Measurements from ENCODE around the gene CNTNAP2.

The CNTNAP2 gene

DNA sequence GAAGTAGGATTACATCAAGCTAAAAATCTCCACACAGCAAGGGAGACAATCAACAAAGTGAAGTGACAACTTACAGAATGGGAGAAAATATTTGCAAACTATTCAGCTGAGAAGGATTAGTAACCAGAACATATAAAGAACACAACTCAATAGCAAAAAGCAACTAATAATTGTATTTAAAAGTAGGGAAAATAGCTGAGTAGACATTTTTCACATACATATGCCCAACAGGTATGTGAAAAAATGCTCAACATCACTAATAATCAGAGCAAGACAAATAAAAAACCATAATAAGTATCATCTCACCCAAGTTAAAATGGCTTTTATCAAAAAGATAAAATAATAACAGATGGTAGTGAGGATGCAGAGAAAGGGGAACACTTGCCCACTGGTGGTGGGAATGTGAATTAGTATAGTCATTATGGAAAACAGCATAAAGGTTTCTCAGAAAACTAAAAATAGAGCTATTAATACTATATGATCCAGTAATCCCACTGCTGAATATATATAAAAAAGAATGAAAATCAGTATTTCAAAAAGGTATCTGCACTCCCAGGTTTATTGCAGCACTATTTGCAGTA lies 1689.5 kb downstream of the CNTNAP2 start:
- DNase-seq, result no peak

DNA sequence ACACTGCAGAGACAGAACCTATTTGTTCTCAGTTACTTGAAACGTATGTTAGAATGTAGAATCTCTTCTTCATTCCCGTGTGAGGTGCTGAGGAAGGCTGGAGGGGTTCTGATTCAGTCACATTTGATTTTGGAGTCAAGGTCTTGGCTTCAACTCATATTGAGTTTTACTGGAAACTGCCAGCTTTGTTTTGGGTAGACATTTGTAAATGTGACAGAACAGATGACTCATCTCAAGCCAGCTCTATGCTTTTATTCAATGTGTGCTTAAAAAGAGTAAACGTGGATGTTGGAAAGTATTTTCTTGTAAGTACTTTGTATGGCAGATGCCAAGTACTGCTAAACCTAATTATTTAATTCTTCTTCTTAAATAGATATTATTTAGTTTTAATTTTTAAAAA lies 1693.2 kb downstream of the CNTNAP2 start:
- no peak for DNase-seq

DNA sequence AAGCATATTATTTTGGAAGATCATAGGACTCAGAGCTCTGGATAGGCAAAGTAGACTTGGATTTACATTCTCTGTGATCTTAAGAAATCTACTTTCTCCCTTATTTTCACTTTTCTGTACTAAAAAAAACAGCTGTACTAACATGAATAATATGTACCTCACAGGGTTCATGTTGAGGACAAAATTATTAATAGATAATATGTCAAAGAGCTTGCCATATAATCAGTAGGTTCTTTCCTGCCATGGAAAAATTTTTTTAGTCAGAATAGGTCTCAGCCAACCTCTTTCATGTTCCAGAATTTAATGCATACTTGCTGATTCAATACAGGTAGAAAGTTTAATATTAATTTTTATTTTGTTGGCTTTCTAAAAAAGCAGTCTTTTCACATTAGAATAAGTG lies 1693.7 kb downstream of the CNTNAP2 start:
- DNase-seq, result no peak

DNA sequence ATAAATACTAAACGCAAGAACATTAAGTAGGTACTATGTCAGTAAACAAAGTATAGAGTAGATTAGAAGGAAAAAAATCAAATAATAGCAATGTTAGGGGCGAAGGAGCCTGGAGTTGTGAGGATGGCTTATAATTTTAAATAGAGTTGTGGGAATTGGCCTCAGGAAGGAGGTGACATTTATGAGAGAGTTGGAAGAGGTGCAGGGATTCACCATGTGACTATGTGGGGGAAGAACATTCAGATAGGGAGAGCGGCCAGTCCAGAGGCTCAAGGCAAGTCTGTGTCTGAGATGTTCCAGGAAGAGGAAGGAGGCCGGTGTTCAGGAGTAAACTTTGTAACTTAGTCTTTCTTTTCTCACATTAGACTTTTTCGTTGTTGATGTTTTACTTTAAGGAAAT lies 1695.3 kb downstream of the CNTNAP2 start:
- DNase-seq, result no peak

DNA sequence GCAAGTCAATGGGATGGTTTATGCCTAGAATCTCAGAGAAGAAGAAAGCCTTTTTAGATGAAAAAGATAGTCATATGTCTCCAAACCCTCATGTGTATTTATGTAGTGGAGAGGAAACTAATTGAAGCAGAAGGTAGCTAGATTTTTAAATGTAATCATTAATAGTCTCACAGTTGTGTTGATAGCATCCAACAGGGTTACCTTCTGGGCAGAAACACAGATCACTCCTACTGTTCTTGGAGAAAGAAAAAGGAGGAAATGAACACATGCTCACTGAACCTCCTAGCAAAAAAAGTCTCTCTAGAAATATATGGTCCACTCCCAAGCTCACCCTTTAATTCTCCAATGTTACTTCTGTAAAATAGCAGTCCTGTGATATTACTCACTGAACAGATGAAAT lies 1696.7 kb downstream of the CNTNAP2 start:
- DNase-seq, result no peak

DNA sequence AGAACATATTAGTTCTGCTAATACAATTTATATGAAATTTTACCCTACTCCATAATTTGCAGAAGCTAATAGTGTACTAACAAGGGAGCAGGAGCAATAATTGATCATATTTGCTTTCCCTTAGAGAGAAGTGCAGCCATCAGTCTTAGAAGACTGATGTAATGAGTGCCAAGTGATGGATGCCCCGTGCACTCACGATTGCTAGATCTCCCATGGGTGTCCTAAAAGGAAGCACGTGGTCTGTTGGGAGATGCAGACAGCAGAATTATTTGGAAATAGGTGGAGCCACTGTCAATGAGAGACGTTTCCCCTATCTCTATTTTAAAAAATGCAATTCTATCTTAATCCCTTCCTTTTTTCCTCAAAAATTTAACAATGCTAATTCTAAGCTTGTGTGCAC lies 1701.7 kb downstream of the CNTNAP2 start:
- DNase-seq, result peak; percentile 26

DNA sequence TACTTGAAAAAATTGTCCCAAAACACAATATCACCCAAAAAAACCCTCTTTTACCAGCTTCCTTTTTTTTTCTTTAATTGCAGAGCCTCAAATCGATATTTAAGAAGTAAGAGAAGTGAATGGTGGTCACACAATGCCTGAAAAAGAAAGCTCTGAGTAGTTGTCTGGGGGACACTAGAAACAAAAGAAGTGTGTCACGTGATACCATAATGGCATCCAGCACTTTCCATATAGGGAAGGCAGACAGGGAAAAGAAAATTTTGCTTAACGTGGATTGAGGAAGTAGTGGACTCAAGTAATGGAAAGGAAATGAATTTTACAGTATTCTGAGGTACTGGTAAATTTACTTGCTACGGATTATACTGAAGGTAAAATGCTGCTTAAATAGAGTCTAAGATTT lies 1708.1 kb downstream of the CNTNAP2 start:
- DNase-seq, result no peak

DNA sequence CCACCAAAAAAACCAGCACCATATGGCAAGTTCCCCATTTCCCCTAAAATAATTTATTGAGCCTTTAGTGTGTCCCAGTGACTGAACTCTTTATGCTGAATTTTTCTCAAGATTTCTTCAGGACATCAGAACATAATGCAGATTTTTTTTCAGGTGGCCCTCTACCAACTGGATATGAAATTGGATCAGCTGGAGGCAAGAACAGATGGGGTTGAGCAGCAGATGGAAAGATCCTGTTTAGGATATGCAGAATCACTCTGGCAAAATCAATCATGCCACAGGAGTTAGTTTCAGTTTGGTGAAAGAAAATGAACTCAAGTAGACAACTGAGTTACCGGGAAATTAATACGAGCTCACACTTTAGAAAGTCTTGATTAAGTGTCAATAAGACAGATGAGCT lies 1712.4 kb downstream of the CNTNAP2 start:
- no peak for DNase-seq

DNA sequence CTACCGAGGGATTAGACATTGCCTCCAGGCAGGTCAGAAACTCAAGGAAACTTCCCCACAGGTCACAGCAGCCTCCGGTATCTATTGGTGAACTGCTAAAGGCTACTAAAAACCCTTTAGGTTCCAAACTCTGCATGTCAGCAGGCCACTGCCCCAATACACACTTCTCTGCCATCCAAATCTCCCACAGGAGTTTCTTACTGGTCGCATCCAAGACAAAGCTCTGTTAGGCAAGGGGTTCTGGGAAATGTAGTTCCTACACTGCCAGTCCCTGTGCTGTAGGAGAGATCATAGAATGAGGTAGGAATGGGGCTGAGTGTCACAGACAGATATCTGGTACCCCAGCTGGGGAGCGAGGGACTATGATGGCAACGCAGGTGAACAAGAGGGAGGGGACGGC lies 1717.0 kb downstream of the CNTNAP2 start:
- no peak for DNase-seq

DNA sequence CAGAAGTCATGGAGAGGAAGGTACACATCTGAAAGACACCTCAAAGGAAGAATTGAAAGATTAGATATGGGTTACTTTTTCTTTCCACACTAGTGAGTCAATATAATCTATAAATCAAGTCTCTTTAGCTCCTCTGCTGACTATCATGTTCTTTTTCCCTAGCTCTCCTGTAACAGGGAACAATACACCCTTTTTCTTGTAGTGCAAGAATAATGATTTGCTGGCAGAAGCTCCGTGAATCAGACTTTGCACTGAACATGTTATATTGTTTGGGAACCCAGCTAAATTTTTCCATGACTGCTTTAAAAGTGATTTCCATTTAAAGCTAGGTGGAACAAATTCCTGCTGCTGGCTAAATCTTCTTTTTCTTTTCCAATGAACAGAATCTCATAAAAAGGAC lies 1717.4 kb downstream of the CNTNAP2 start:
- no peak for DNase-seq

DNA sequence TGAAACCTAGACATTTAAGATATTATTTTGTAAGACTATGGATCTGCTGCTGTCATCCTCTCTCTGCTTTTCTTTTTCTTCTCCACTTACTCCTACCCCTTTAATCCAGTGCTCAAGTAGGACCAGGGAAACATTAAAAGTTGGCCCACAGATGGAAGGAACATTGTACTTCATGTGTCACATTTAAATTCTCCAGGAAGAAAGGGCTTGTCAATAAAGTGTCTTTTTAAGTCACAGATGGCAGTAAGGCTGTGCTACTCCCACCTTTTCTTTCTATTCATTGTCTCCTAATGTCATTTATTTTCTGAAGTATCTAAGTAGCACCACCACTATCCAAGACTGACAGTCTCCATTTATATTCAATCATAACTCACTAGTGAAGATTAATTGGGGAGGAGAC lies 1736.2 kb downstream of the CNTNAP2 start:
- no peak for DNase-seq

DNA sequence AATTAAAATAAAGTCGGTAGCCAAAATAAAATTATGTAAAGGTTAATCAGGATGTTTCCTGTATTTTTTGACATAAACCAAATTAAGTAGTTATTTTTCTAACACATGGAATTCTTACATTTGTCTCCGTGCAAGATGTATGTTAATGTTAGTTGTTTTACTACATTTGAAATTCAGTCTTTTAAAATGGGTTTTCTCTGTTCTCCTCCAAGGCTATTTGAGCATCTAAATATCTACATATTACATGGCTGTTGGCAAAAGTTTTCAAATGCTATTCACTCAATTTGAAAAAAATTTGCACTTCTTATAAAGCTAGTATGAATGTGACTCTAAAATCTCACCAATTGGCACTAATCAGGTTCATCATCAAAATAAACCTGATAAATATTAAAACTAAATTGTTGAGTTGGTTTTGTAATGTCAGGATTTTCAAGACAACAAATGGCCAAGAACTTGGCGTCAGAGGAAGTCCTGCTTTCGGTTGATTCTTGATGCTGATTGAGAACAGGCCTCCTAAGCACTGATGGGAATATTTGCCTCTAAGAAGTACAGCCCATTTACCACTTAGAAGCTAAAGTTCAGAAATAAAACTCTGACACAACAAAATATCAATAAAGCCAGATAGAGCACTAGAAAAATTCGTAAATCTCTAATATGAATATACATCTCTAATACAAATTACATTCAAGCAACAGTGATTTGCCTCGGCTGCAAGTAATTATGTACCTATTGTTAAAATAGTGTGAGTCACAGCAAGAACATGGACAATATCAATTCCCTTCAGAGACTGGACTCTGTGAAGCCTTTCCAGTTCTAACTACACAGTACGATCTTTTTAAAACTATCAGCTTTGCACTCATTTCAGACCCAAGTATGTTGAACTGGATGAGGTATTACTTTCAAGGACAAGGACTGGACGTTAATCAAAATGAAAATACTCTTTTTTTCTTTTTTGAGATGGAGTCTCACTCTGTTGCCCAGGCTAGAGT lies 1740.8 kb downstream of the CNTNAP2 start:
- DNase-seq, result no peak

DNA sequence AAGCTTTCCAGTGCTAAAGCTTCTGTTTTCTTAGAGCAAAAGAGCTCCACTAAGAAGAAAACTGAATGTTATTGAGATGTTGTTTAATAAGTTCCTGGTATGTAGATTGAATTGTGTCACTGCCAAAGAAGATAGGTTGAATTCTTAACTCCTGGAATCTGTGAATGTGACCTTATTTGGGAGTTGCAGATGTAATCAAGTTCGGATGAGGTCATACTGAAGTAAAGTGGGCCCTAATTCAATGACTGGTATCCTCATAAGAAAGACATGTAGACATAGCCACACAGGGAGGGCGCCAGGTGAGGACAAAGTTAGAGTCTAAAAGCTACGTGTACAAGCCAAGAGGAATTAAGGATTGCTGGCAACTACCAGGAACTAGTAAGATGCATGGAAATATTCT lies 1741.8 kb downstream of the CNTNAP2 start:
- DNase-seq, result no peak

DNA sequence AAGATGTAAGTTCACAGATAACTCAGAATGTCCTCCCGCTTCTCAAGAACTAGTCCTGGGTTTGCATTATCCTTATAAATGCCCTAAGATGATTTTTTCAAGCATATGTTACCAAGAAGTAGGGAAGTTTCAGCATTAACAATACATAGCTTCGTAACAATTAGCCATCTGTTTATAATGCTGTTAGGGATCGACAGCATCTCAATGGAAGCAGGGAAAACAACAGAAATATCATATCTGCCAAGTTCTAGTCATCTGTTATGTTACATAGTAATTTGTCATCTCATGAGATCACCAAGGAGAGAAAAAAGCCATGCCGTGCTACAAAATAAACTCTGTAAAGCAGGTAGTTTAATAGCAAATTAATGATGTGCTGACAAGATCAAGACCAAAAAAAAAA lies 1742.4 kb downstream of the CNTNAP2 start:
- DNase-seq, result no peak

DNA sequence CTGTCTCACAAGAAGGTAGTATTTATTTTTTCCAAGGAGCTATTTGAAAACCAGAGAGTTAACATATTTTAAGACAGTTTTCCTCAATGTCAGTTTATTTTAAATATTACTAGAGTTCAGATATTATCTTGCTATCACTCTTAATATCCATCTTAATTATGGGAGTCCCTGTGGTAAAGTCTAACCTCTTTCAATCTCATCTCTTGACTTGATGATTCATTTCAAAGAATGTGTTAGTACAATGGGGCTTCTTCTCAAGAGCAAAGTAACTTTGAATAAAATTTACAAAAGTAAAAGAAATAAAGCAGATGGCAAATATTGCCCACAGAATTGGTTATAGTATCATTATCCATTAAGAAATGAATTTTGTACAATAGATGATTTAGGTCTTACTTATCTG lies 1742.9 kb downstream of the CNTNAP2 start:
- no peak for DNase-seq

DNA sequence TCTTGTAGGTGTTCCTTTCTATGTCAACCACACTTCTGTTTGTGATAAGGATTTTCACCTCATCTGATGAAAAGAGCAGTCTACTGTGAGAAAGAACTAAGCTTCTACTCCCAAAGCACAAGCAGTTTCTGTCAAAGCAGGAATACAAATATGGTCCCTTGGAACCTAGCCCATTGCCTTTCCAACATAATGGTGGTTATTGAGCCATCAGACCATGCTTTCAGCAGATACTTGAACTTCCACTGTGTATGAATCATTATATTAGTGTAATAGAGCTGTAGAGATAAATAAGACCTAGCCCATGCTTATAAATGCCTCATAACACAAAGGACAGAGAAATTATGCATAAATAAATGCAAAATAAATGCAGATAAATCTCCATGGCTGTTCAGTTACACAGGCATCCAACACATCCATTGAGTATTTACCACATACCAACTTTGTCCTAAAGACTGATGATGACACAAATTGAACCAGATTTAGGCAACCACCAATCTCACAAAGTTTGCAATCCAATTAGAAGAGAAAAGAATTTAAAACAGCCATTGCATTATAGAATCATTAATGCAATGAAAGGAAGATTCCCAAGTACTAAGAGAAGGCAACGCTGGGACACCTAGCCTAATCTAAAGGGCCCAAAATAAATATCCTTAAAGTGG lies 1744.6 kb downstream of the CNTNAP2 start:
- no peak for DNase-seq

DNA sequence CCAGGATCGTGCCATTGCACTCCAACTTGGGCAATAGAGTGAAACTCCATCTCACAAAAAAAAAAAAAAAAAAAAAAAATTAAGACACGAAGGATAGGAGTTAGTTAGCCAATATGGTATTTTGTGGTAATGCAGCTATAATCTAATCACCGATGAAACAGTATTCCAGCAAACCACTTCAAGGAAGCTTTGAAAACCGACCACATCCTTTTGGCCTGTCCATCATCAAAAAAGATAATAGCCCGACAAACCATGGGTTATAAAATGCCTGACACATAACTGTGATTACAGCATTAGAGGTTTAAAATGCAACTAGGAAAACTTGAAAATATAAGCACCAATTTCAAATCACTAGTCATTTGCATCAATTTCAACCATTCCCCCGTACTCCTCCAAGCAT lies 1745.3 kb downstream of the CNTNAP2 start:
- DNase-seq, result no peak

DNA sequence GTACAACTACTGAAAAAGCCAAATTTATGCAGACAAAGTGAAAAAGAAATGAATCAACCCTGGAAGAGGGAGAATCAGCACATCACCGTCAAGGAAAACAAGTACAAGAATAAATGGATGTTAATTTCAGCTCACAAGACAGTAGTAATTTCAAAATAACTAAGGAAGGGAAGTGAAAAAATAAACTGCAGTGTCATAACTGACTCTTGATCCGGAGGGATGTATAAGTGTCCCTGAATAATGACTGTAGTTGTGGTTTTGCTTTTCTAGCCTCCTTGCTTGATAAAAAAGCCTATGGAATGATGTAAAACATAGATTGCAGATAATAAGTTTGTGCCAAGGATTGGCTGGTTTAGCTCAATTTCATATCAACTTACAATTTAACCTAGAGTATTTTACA lies 1752.9 kb downstream of the CNTNAP2 start:
- no peak for DNase-seq

DNA sequence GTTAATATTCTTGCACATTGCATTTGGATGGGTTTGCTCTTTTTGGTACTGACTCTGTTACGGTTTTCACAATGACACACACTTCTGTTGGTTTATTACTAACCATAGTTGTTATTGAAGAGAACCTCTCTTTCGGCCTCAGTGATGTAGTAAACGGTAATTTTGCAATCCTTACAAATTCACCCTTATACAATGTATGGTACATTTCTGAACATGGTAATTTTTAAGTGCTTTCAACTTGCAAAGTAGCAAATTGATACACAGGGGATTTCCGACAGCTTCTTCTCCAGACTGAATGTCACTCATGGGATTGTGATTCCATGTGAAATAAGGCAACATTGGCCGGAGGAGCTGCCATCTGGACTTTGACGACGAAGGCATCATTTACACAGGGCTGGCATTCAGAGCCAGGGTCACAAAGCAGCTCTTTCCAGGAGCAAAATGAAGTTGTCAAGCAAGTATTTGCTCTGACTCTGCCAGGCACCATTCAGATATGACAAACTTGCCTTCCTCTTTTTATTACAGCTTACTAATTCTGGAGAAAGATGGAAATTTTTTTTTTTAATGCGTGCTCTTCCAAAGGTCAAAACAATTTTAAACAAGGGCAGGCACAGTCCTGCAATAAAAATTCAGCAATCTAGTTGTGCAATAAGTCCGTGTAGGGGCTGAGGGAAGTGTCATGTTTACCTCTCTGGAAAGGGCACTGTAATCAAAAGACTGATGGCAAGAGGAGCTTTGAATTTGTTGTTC lies 1762.5 kb downstream of the CNTNAP2 start:
- no peak for DNase-seq

DNA sequence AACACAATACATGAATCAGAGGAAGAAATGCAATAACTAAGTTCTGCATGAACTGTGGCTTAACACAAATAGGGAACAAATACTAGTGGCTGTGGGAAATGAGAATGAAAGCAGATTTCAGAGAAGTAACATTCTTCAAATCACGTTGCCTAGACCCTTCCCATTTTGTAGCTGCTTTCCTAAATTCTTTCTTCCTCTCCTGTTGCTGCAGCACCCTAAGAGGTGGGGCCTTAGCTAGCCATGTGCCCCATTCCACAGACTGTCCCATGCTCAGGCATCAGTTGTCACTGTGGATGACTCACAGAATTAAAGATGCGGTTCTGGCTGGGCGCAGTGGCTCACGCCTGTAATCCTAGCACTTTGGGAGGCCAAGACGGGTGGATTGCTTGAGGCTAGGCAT lies 1769.3 kb downstream of the CNTNAP2 start:
- DNase-seq, result no peak

DNA sequence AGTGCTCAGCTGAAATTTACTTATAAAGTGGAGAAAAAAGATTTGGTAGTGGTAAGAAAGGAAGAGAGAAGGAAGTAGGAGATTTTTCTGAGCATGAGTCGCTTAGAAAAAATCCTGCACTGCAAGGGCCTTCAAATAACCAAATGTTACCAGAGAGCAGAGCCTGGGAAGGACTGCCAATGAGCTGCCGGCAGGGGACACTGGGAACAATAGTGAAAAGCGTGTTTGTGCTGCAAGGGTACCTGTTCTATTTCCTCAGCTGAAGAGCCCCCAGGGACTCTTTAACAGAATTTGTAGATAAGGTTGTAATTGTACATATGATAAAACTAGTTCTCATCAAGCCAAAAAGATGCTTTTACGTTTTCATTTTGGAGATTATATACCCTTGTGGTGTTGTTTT lies 1777.7 kb downstream of the CNTNAP2 start:
- DNase-seq, result no peak

DNA sequence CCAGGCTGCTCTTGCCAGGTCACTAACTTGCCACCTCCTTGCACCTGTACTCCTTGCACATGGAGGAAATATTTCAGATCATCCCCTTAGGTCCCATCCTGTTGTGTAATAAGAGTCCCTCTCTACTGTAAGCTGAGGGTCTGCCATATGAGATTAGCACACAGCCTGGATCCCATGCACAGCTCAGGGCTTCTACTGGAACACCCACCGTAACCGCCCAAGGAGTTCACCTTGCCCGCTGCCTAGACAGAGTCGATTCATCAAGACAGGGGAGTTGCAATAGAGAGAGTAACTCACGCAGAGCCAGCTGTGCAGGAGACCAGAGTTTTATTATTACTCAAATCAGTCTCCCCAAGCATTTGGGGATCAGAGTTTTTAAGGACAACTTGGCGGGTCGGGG lies 1779.5 kb downstream of the CNTNAP2 start:
- DNase-seq, result no peak

DNA sequence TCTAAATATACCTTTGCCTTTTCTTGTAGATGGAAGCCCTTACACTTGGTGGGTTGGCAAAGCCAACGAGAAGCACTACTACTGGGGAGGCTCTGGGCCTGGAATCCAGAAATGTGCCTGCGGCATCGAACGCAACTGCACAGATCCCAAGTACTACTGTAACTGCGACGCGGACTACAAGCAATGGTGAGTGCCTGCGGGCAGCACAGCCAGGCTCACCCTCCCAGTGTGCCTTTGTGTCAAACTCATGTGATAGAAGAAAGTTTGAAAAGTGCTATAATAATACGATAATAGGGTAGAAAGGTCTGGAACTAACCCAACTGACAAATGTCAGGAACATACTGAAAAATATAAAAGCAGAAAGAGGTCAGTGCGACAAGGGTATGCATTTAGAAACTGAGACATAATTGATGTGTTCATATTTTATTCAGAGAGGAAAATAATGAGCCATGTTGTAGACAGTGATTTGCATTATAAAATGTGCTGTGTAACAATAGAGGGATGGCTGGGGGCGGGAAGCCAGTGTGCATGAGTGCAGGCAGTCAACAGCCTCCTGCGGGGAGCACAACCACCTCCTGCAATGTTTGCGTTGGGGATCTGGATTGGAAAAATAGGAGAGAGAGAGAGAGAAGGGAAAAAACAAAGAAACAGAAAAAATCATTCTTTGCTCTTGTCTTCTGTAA lies 1787.1 kb downstream of the CNTNAP2 start:
- no peak for DNase-seq
